Bronchial epithelial cell (primary cell): Measurements from ENCODE around the gene CMAS. TPM values are rescaled to one million over a fixed set of nuclear protein-coding genes. Genes with fewer than 3 reads are reported as not detected.

Experiments used
- DNase-seq: peaks from one replicate; pipeline ENCODE4 v3.0.0-alpha.2; 2010; ENCODE audit warnings: low read depth
- FAIRE-seq: peaks from 2 replicates; lab custom pipeline; 2011; peaks lifted over from hg19 to GRCh38; lab: Jason Lieb, UNC
- H3K27me3 ChIP-seq: 2 replicates; pipeline ENCODE4 v1.5.1; 2011; ENCODE audit warnings: low read length; ENCODE audit not compliant: control insufficient read depth, insufficient read depth
- H3K36me3 ChIP-seq: 2 replicates; pipeline ENCODE4 v1.5.1; 2011; ENCODE audit warnings: low read length; ENCODE audit not compliant: control insufficient read depth, insufficient read depth
- H3K4me3 ChIP-seq: 2 replicates; pipeline ENCODE4 v1.5.1; 2011; ENCODE audit warnings: mild to moderate bottlenecking, low read depth, low read length, control low read depth
- CTCF ChIP-seq: IDR thresholded peaks from 2 replicates; pipeline ENCODE4 v1.5.1; 2011; ENCODE audit warnings: mild to moderate bottlenecking, moderate library complexity, low read length, control low read depth, inconsistent platforms; ENCODE audit not compliant: insufficient read depth, severe bottlenecking
- total RNA-seq: library from RNA; depleted of rRNA; stranded (reverse); fragments of >200 nt; gene quantifications from 2 replicates; pipeline ENCODE4 v1.2.1, GENCODE V29; 2014

Gene CMAS
- total RNA-seq, 1 donor from 2014 or later = 26.6 TPM

- H3K36me3 ChIP-seq = no peaks in the 10 kb centered on the region
- H3K4me3 ChIP-seq = no peak overlapping the region
- DNase-seq = no peak
- no peaks in the 10 kb centered on the region for H3K27me3 ChIP-seq
- no peak for FAIRE-seq
- no peak for TF ChIP-seq CTCF
Observed at GRCh38 chr12:22103418-22103817, 57.4 kb downstream of the CMAS start.

GRCh38 chr12:22105542-22105941, 59.5 kb downstream of the CMAS start:
- FAIRE-seq (no peak), DNase-seq (peak; percentile 18)
- H3K27me3 ChIP-seq = no peaks in the 10 kb centered on the region
- H3K36me3 ChIP-seq = no peaks in the 10 kb centered on the region
- TF ChIP-seq CTCF = no peak
- no peak overlapping the region for H3K4me3 ChIP-seq

- no peaks in the 10 kb centered on the region for H3K27me3 ChIP-seq
- no peak overlapping the region for H3K4me3 ChIP-seq
- DNase-seq (no peak), FAIRE-seq (no peak)
- no peak for TF ChIP-seq CTCF
- no peaks in the 10 kb centered on the region for H3K36me3 ChIP-seq
Observed at GRCh38 chr12:22110176-22110575, 64.2 kb downstream of the CMAS start.

Other genes starting within 250 kb of the CMAS start
- 0.79 and 2.4 TPM in 2 replicates for gene ABCC9, start 104.8 kb upstream of the CMAS start, total RNA-seq